GM23338 (cell line): ENCODE measurements around the gene ORAI1. TPM values are rescaled to one million over a fixed set of nuclear protein-coding genes. Genes with fewer than 3 reads are reported as not detected.

ENCODE experiments used
- ATAC-seq: fragments of 200-7000 bp; cut with Tn5 transposase; 3 replicates; pipeline ENCODE4 v1.9.1; 2020
- DNase-seq: peaks from one replicate; pipeline ENCODE4 v3.0.0-alpha.2; 2015; ENCODE audit warnings: low spot score
- H2AFZ ChIP-seq: fragments of 200-600 bp; sonication (generic); 2 replicates; pipeline ENCODE4 v1.8.0; 2016; ENCODE audit warnings: antibody characterized with exemption, mild to moderate bottlenecking, moderate library complexity
- H3F3A ChIP-seq: fragments of 200-600 bp; sonication (generic); replicated peaks from 2 replicates; pipeline ENCODE4 v1.8.0; 2017; ENCODE audit warnings: antibody characterized with exemption, mixed run types, low read depth
- H3K27ac ChIP-seq: fragments of 200-600 bp; sonication (generic); 2 replicates; pipeline ENCODE4 v1.6.1; 2016; ENCODE audit warnings: low read depth
- H3K27me3 ChIP-seq: fragments of 200-600 bp; sonication (generic); 2 replicates; pipeline ENCODE4 v1.8.0; 2016; ENCODE audit warnings: mild to moderate bottlenecking, mixed run types, moderate library complexity; ENCODE audit not compliant: insufficient read depth
- H3K36me3 ChIP-seq: fragments of 200-600 bp; sonication (generic); 2 replicates; pipeline ENCODE4 v1.8.0; 2016; ENCODE audit warnings: mild to moderate bottlenecking; ENCODE audit not compliant: insufficient read depth
- H3K4me1 ChIP-seq: fragments of 200-600 bp; sonication (generic); 2 replicates; pipeline ENCODE4 v1.8.0; 2016; ENCODE audit warnings: mild to moderate bottlenecking, moderate library complexity; ENCODE audit not compliant: insufficient read depth
- H3K4me2 ChIP-seq: fragments of 200-600 bp; sonication (generic); 2 replicates; pipeline ENCODE4 v1.7.1; 2017; ENCODE audit warnings: mixed run types
- H3K4me3 ChIP-seq: fragments of 200-600 bp; sonication (generic); 2 replicates; pipeline ENCODE4 v1.6.1; 2016; ENCODE audit warnings: mixed run types
- H3K79me2 ChIP-seq: fragments of 200-600 bp; sonication (generic); replicated peaks from 2 replicates; pipeline ENCODE4 v1.8.0; 2017; ENCODE audit warnings: mild to moderate bottlenecking; ENCODE audit not compliant: insufficient read depth
- H3K9me2 ChIP-seq: fragments of 200-600 bp; sonication (generic); 2 replicates; pipeline ENCODE4 v1.8.0; 2017; ENCODE audit not compliant: insufficient read depth
- H4K20me1 ChIP-seq: fragments of 200-600 bp; sonication (generic); replicated peaks from 2 replicates; pipeline ENCODE4 v1.8.0; 2017; ENCODE audit warnings: mild to moderate bottlenecking; ENCODE audit not compliant: insufficient read depth
- H3K27ac Mint-ChIP-seq: 2 replicates; pipeline ENCODE4 v1.8.0; 2020; ENCODE audit warnings: inconsistent platforms, mild to moderate bottlenecking, moderate library complexity, mixed read lengths
- H3K27me3 Mint-ChIP-seq: 3 replicates; pipeline ENCODE4 v1.8.0; 2022; ENCODE audit warnings: low read depth, mild to moderate bottlenecking, moderate library complexity, mixed read lengths, inconsistent platforms; ENCODE audit not compliant: insufficient read depth, poor library complexity
- H3K36me3 Mint-ChIP-seq: 3 replicates; pipeline ENCODE4 v1.8.0; 2021; ENCODE audit warnings: low read depth, mild to moderate bottlenecking, inconsistent platforms, moderate library complexity, mixed read lengths
- H3K4me1 Mint-ChIP-seq: 3 replicates; pipeline ENCODE4 v1.8.0; 2020; ENCODE audit warnings: mild to moderate bottlenecking, inconsistent platforms, mixed read lengths
- H3K4me3 Mint-ChIP-seq: 3 replicates; pipeline ENCODE4 v1.8.0; 2021; ENCODE audit warnings: moderate library complexity, mild to moderate bottlenecking, inconsistent platforms, mixed read lengths
- H3K9me3 Mint-ChIP-seq: 3 replicates; pipeline ENCODE4 v1.8.0; 2020; ENCODE audit warnings: moderate library complexity, mild to moderate bottlenecking, inconsistent platforms, mixed read lengths
- CTCF ChIP-seq, 2 experiments: fragments of 200-600 bp in 1 of 2; sonication (generic) in 1 of 2; conservative IDR thresholded peaks; 2 replicates each; pipeline versions ENCODE4 v1.5.1 to v1.6.1; 2016 to 2017; ENCODE audit warnings: antibody characterized with exemption in 2 of 2, low read depth in 2 of 2, mild to moderate bottlenecking in 2 of 2, moderate library complexity in 1 of 2
- ETS1 ChIP-seq: IDR thresholded peaks from 2 replicates; pipeline ENCODE4 v1.6.1; 2016; ENCODE audit warnings: antibody characterized with exemption
- EZH2 ChIP-seq: fragments of 200-600 bp; sonication (generic); IDR thresholded peaks from one replicate; pipeline ENCODE4 v1.8.0; 2017; ENCODE audit warnings: antibody characterized with exemption, mild to moderate bottlenecking, low read depth; ENCODE audit not compliant: unreplicated experiment
- EZH2phosphoT487 ChIP-seq: fragments of 200-600 bp; sonication (generic); IDR thresholded peaks from one replicate; pipeline ENCODE4 v1.8.1; 2018; ENCODE audit warnings: antibody characterized with exemption; ENCODE audit not compliant: unreplicated experiment
- JUNB ChIP-seq: IDR thresholded peaks from one replicate; pipeline ENCODE4 v1.6.1; 2016; ENCODE audit warnings: antibody characterized with exemption; ENCODE audit not compliant: unreplicated experiment
- NANOG ChIP-seq: IDR thresholded peaks from 2 replicates; pipeline ENCODE4 v1.6.1; 2016; ENCODE audit warnings: antibody characterized with exemption, borderline replicate concordance
- POLR2AphosphoS5 ChIP-seq: IDR thresholded peaks from 2 replicates; pipeline ENCODE4 v1.6.1; 2016; ENCODE audit warnings: antibody characterized with exemption, low read depth
- REST ChIP-seq: IDR thresholded peaks from one replicate; pipeline ENCODE4 v1.6.1; 2018; ENCODE audit warnings: antibody characterized with exemption; ENCODE audit not compliant: unreplicated experiment
- STAT1 ChIP-seq: IDR thresholded peaks from one replicate; pipeline ENCODE4 v1.6.1; 2016; ENCODE audit warnings: antibody characterized with exemption; ENCODE audit not compliant: unreplicated experiment
- ZNF114 ChIP-seq: fragments of 250-450 bp; sonication (Bioruptor Pico); IDR thresholded peaks from 2 replicates; pipeline ENCODE4 v1.5.0; 2020; ENCODE audit warnings: mild to moderate bottlenecking, moderate library complexity
- ZNF331 ChIP-seq: fragments of 250-450 bp; sonication (Bioruptor Pico); IDR thresholded peaks from 2 replicates; pipeline ENCODE4 v1.5.0; 2020; ENCODE audit warnings: low read depth, mild to moderate bottlenecking, moderate library complexity
- ZNF462 ChIP-seq: fragments of 250-450 bp; sonication (Bioruptor Pico); IDR thresholded peaks from 2 replicates; pipeline ENCODE4 v1.5.0; 2020; ENCODE audit warnings: mild to moderate bottlenecking, moderate library complexity
- polyA plus RNA-seq: library from polyadenylated mRNA; unstranded; fragments of >200 nt; fragmentation: Nextera tagmentation; extraction: Ambion mirVana; gene quantifications from 2 replicates; pipeline ENCODE4 v1.2.1, GENCODE V29; 2016
- total RNA-seq: library from RNA; depleted of rRNA; stranded (reverse); fragments of >200 nt; shearing (Covaris generic); gene quantifications from 2 replicates; pipeline ENCODE4 v1.2.3, GENCODE V29; 2014

Gene ORAI1
- total and polyA plus RNA-seq, 2 experiments from 2014 or later: 23.7 to 32.0 TPM

DNA sequence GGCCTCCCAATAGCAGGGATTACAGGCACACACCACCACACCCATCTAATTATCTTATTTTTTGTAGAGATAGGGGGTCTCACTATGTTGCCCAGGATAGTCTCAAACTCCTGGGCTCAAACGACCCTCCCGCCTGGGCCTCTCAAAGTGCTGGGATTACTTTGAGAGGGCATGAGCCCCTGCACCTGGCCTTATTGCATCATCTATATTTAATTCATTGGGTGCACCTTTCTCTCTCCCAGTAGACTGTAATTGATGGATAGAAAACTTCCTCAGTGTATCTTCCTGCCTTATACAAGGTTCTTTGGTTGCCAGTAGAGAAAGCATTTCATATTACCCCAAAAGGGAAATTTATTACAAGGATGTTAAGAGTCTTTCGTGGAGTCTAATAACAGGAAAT lies 52.0 kb downstream of the ORAI1 start:
- no peaks in the 10 kb centered on the region for H3K27me3 ChIP-seq
- H3K79me2 ChIP-seq: no peaks in the 10 kb centered on the region
- Mint-ChIP-seq H3K4me3 (no peak overlapping the region), H3K9me3 (no peaks in the 10 kb centered on the region; the same call in 2 of the 3 replicates), H3K27me3 (peaks cover 6% of the 10 kb centered on the region), H3K27ac (peak overlapping the region; percentile 51; the same call in 1 of the 2 replicates), H3K4me1 (peaks cover 21% of the 10 kb centered on the region), H3K36me3 (no peaks in the 10 kb centered on the region; the same call in 2 of the 3 replicates)
- H4K20me1 ChIP-seq: no peaks in the 10 kb centered on the region
- H3F3A ChIP-seq: 0 out of 2 replicates have a peak, but pooled peaks cover 7% of the 10 kb centered on the region
- DNase-seq: no peak
- no peak overlapping the region for H3K4me3 ChIP-seq
- H3K27ac ChIP-seq: peak overlapping the region; percentile 16; the same call in 1 of the 2 replicates
- no peaks in the 10 kb centered on the region for H3K36me3 ChIP-seq
- no peak for ATAC-seq
- H3K9me2 ChIP-seq: no peaks in the 10 kb centered on the region
- H3K4me2 ChIP-seq: no peak overlapping the region
- 0 out of 2 replicates have a peak, but pooled peaks cover 4% of the 10 kb centered on the region for H3K4me1 ChIP-seq
- no peak overlapping the region; the same call in 1 of the 2 replicates for H2AFZ ChIP-seq
- TF ChIP-seq ETS1 (no peak), EZH2phosphoT487 (no peak), JUNB (no peak), ZNF462 (CRISPR knock-in tag) (no peak), NANOG (no peak), EZH2 (no peak), ZNF331 (CRISPR knock-in tag) (no peak), CTCF (conservative IDR thresholded peaks at IDR 0.05; ENCODE audit: low read depth in 2 of 2) (no peak), STAT1 (no peak), POLR2AphosphoS5 (no peak), ZNF114 (no peak), REST (no peak)
